HG02759 (cell line): ENCODE measurements around the gene DGLUCY.
"Not testable (repeated sequence)": the region's sequence is repeated elsewhere in the genome, so short reads cannot be mapped to it uniquely, and the experiment has no call there.

Experiments
- ATAC-seq: cut with Tn5 transposase; IDR thresholded peaks from one replicate; pipeline ENCODE4 v1.9.1; 2021; ENCODE audit warnings: mild to moderate bottlenecking, moderate library complexity; ENCODE audit not compliant: unreplicated experiment

Gene DGLUCY

GRCh38 chr14:91103116-91103515 is 10.8 kb upstream of the DGLUCY start:
- no peak for ATAC-seq

- no peak for ATAC-seq
These were observed 4.8 kb upstream of the DGLUCY start for GRCh38 chr14:91108941-91109611.

- no peak for ATAC-seq
These were observed 2.4 kb upstream of the DGLUCY start for GRCh38 chr14:91111443-91111842.

GRCh38 chr14:91112194-91112593 is 1.7 kb upstream of the DGLUCY start:
- ATAC-seq, result no peak

GRCh38 chr14:91114079-91115065 is 499 bp downstream of the DGLUCY start:
- peak; percentile 81 for ATAC-seq

- no peak for ATAC-seq
These were observed 2.3 kb downstream of the DGLUCY start for GRCh38 chr14:91115986-91116770.

GRCh38 chr14:91116913-91117588 is 3.2 kb downstream of the DGLUCY start:
- no peak for ATAC-seq

- ATAC-seq, result no peak
These were observed 4.1 kb downstream of the DGLUCY start for GRCh38 chr14:91117960-91118359.

- no peak for ATAC-seq
These were observed 4.7 kb downstream of the DGLUCY start for GRCh38 chr14:91118511-91119068.

- no peak for ATAC-seq
These were observed 5.9 kb downstream of the DGLUCY start for GRCh38 chr14:91119556-91120311.

GRCh38 chr14:91123201-91123600 is 9.3 kb downstream of the DGLUCY start:
- no peak for ATAC-seq

- ATAC-seq, result not testable (repeated sequence)
These were observed 10.8 kb downstream of the DGLUCY start for GRCh38 chr14:91124406-91125270.

- no peak for ATAC-seq
These were observed 11.4 kb downstream of the DGLUCY start for GRCh38 chr14:91125271-91125660.

- ATAC-seq, result no peak
These were observed 11.9 kb downstream of the DGLUCY start for GRCh38 chr14:91125801-91126200.

GRCh38 chr14:91126761-91127160 is 12.9 kb downstream of the DGLUCY start:
- ATAC-seq, result no peak

- no peak for ATAC-seq
These were observed 13.5 kb downstream of the DGLUCY start for GRCh38 chr14:91127401-91127801.

- no peak for ATAC-seq
These were observed 14.1 kb downstream of the DGLUCY start for GRCh38 chr14:91127924-91128323.

GRCh38 chr14:91128699-91129098 is 14.8 kb downstream of the DGLUCY start:
- no peak for ATAC-seq

GRCh38 chr14:91129261-91129660 is 15.4 kb downstream of the DGLUCY start:
- no peak for ATAC-seq
